Common myeloid progenitor, CD34-positive (primary cell): ENCODE results near the gene HEATR5A.
A peak's percentile ranks its signal among the peaks of the same experiment; 100 is the strongest.

Experiments used
- CTCF ChIA-PET: fragments of 350-600 bp; sonication (Branson Sonifier 250); formaldehyde crosslinking; loops from one replicate; lab custom pipeline; 2021; ENCODE audit warnings: antibody characterized with exemption; lab: Charles Lee
- POLR2A ChIA-PET: fragments of 350-600 bp; sonication (Branson Sonifier 250); formaldehyde crosslinking; loops from one replicate; lab custom pipeline; 2021; ENCODE audit warnings: antibody characterized with exemption; lab: Charles Lee
- DNase-seq, 3 donors: peaks; one replicate each; pipeline versions ENCODE4 v3.0.0 to v3.0.0-alpha.2; 2013
- H3K27ac ChIP-seq, 2 experiments: 1 replicate in 1 of 2; 2 replicates in 1 of 2; pipeline ENCODE4 v1.7.0; 2013; ENCODE audit warnings: inconsistent platforms in 2 of 2, low read length in 2 of 2, mild to moderate bottlenecking in 2 of 2, low read depth in 1 of 2, moderate library complexity in 1 of 2; ENCODE audit not compliant: severe bottlenecking in 2 of 2, insufficient read depth in 1 of 2, poor library complexity in 1 of 2
- H3K27me3 ChIP-seq, 5 experiments: replicated peaks in 2 of 5; 1 replicate in 3 of 5; 2 replicates in 2 of 5; pipeline versions ENCODE4 v1.6.1 to v1.7.0; 2013; ENCODE audit warnings: low read length in 4 of 5, mild to moderate bottlenecking in 2 of 5, moderate library complexity in 2 of 5, inconsistent platforms in 1 of 5; ENCODE audit not compliant: insufficient read depth in 5 of 5, control insufficient read depth in 4 of 5
- H3K36me3 ChIP-seq, 4 experiments: 1 replicate in 2 of 4; 2 replicates in 2 of 4; pipeline versions ENCODE4 v1.6.1 to v1.7.0; 2013; ENCODE audit warnings: low read length in 3 of 4, control low read depth in 1 of 4, mild to moderate bottlenecking in 1 of 4; ENCODE audit not compliant: control insufficient read depth in 4 of 4, insufficient read depth in 4 of 4
- H3K4me1 ChIP-seq, 4 experiments: 1 replicate in 3 of 4; 2 replicates in 1 of 4; pipeline versions ENCODE4 v1.6.1 to v1.7.1; 2013; ENCODE audit warnings: low read length in 3 of 4, mild to moderate bottlenecking in 3 of 4, control low read depth in 1 of 4, inconsistent platforms in 1 of 4, moderate library complexity in 1 of 4; ENCODE audit not compliant: control insufficient read depth in 4 of 4, insufficient read depth in 4 of 4; ENCODE audit errors: control extremely low read depth in 1 of 4
- H3K4me3 ChIP-seq, 7 experiments: 1 replicate in 4 of 7; 2 replicates in 3 of 7; pipeline versions ENCODE4 v1.5.1 to v1.7.0; 2013; ENCODE audit warnings: mild to moderate bottlenecking in 7 of 7, low read length in 6 of 7, moderate library complexity in 6 of 7, inconsistent platforms in 2 of 7, low read depth in 2 of 7, control low read depth in 1 of 7; ENCODE audit not compliant: insufficient read depth in 4 of 7, control insufficient read depth in 1 of 7; ENCODE audit errors: extremely low read depth in 1 of 7
- H3K9me3 ChIP-seq, 5 experiments: 1 replicate in 4 of 5; 2 replicates in 1 of 5; pipeline versions ENCODE4 v1.6.1 to v1.7.1; 2013; ENCODE audit warnings: low read length in 4 of 5, mild to moderate bottlenecking in 2 of 5, inconsistent platforms in 1 of 5, low read depth in 1 of 5, moderate library complexity in 1 of 5; ENCODE audit not compliant: control insufficient read depth in 4 of 5, insufficient read depth in 2 of 5; ENCODE audit errors: control extremely low read depth in 1 of 5
- WGBS: methylation state at CpG from one replicate; pipeline ENCODE4 v1.1.5; 2013; ENCODE audit not compliant: insufficient coverage; 5-methylcytosine and 5-hydroxymethylcytosine counted together

The HEATR5A gene

GRCh38 chr14:31292937-31293616 lies 127.3 kb downstream of the HEATR5A start:
- ChIA-PET CTCF (interaction anchor here (1.4 kb wide), 1 partner anchor 9 kb away, joined by 4 read pairs; no protein-coding TSS in a partner anchor), POLR2A (no interaction called here)
- Histone ChIP-seq H3K36me3 (peaks cover 0 to 3% (median 0%) of the 10 kb centered on the region in 4 experiments), H3K27ac (no peak overlapping the region), H3K27me3 (no peaks in the 10 kb centered on the region), H3K9me3 (no peaks in the 10 kb centered on the region), H3K4me1 (peaks cover 0 to 12% (median 3%) of the 10 kb centered on the region in 4 experiments), H3K4me3 (no peak overlapping the region)
- DNase-seq, result no peak
- WGBS, result no CpG with 5 or more reads among the region's 3 CpGs

GRCh38 chr14:31291210-31291609 lies 129.1 kb downstream of the HEATR5A start:
- no peak overlapping the region for H3K4me3 ChIP-seq
- peaks cover 0 to 7% (median 4%) of the 10 kb centered on the region in 5 experiments for H3K9me3 ChIP-seq
- peak in 2 of 3 donors; percentile 55 to 65 for DNase-seq
- peaks cover 0 to 3% (median 0%) of the 10 kb centered on the region in 4 experiments for H3K36me3 ChIP-seq
- CTCF ChIA-PET, result interaction anchor here (0.6 to 1.3 kb wide), 3 partner anchors 25 to 1178 kb away, joined by 3 read pairs; partner anchors contain the start of gene HECTD1
- H3K27ac ChIP-seq, result no peak overlapping the region
- POLR2A ChIA-PET, result no interaction called here
- H3K27me3 ChIP-seq, result no peaks in the 10 kb centered on the region
- H3K4me1 ChIP-seq, result peaks cover 0 to 12% (median 3%) of the 10 kb centered on the region in 4 experiments

GRCh38 chr14:31287294-31287972 lies 132.9 kb downstream of the HEATR5A start:
- CTCF ChIA-PET, result interaction anchor here (1.2 kb wide), 1 partner anchor 11 kb away, joined by 3 read pairs; no protein-coding TSS in a partner anchor
- POLR2A ChIA-PET, result no interaction called here

GRCh38 chr14:31286456-31287293 lies 133.7 kb downstream of the HEATR5A start:
- peaks cover 0 to 7% (median 4%) of the 10 kb centered on the region in 5 experiments for H3K9me3 ChIP-seq
- H3K36me3 ChIP-seq, result no peaks in the 10 kb centered on the region
- 100% methylated on average over 9 of the region's 12 CpGs for WGBS
- peaks cover 1 to 21% (median 6%) of the 10 kb centered on the region in 4 experiments for H3K4me1 ChIP-seq
- ChIA-PET CTCF (interaction anchor here (1.2 kb wide), 1 partner anchor 12 kb away, joined by 3 read pairs; no protein-coding TSS in a partner anchor), POLR2A (no interaction called here)
- DNase-seq, result no peak
- no peak overlapping the region for H3K27ac ChIP-seq
- H3K27me3 ChIP-seq, result no peaks in the 10 kb centered on the region
- no peak overlapping the region for H3K4me3 ChIP-seq

More at GRCh38 chr14:31287294-31287972, 132.9 kb downstream of the HEATR5A start:
- no peaks in the 10 kb centered on the region for H3K36me3 ChIP-seq
- peaks cover 1 to 23% (median 6%) of the 10 kb centered on the region in 4 experiments for H3K4me1 ChIP-seq
- no peak for DNase-seq
- H3K4me3 ChIP-seq, result no peak overlapping the region
- WGBS, result 100% methylated on average over 1 of the region's 4 CpGs
- H3K27ac ChIP-seq, result no peak overlapping the region
- H3K9me3 ChIP-seq, result peaks cover 0 to 7% (median 4%) of the 10 kb centered on the region in 5 experiments
- H3K27me3 ChIP-seq, result no peaks in the 10 kb centered on the region

- 0% methylated on average over 2 of the region's 3 CpGs for WGBS
- Histone ChIP-seq H3K4me1 (peaks cover 1 to 12% (median 4%) of the 10 kb centered on the region in 4 experiments), H3K4me3 (no peak overlapping the region), H3K27me3 (no peaks in the 10 kb centered on the region), H3K9me3 (peaks cover 0 to 12% (median 4%) of the 10 kb centered on the region in 5 experiments), H3K36me3 (no peaks in the 10 kb centered on the region), H3K27ac (no peak overlapping the region)
- CTCF ChIA-PET, result no interaction called here
- DNase-seq, result peak in 2 of 3 donors; percentile 44 to 61
- POLR2A ChIA-PET, result interaction anchor here (1.0 kb wide), 1 partner anchor 75 kb away, joined by 4 read pairs; no protein-coding TSS in a partner anchor
Measured at GRCh38 chr14:31283578-31284252, 136.6 kb downstream of the HEATR5A start.

GRCh38 chr14:31283153-31283552 lies 137.2 kb downstream of the HEATR5A start:
- WGBS, result 100% methylated on average over 1 of the region's 1 CpG
- Histone ChIP-seq H3K4me3 (no peak overlapping the region), H3K36me3 (no peaks in the 10 kb centered on the region), H3K9me3 (peaks cover 0 to 14% (median 4%) of the 10 kb centered on the region in 5 experiments), H3K4me1 (peaks cover 1 to 12% (median 4%) of the 10 kb centered on the region in 4 experiments), H3K27ac (no peak overlapping the region), H3K27me3 (no peaks in the 10 kb centered on the region)
- CTCF ChIA-PET, result no interaction called here
- no peak for DNase-seq
- POLR2A ChIA-PET, result no interaction called here
